ENCODE results near the gene TMEM233.
"Not testable (repeated sequence)": the region's sequence is repeated elsewhere in the genome, so short reads cannot be mapped to it uniquely, and the experiment has no call there.

The TMEM233 gene

GRCh38 chr12:119627019-119627643, 33.6 kb downstream of the TMEM233 start:
- Mint-ChIP-seq H3K4me1 (no peaks in the 10 kb centered on the region), H3K36me3 (no peaks in the 10 kb centered on the region), H3K9me3 (no peaks in the 10 kb centered on the region), H3K27ac (no peak overlapping the region), H3K4me3 (no peak overlapping the region)
- ATAC-seq (no peak), DNase-seq (ENCODE audit: low spot score in 2 of 2) (no peak)

- H3K36me3 Mint-ChIP-seq: no peaks in the 10 kb centered on the region
- H3K9me3 Mint-ChIP-seq: no peaks in the 10 kb centered on the region
- no peak overlapping the region for H3K27ac Mint-ChIP-seq
- DNase-seq (ENCODE audit: low spot score in 2 of 2) (no peak), ATAC-seq (no peak)
- H3K4me1 Mint-ChIP-seq: no peaks in the 10 kb centered on the region
- H3K4me3 Mint-ChIP-seq: no peak overlapping the region
These were observed 34.1 kb downstream of the TMEM233 start for GRCh38 chr12:119627686-119628085.

GRCh38 chr12:119630223-119630780, 36.7 kb downstream of the TMEM233 start:
- H3K9me3 Mint-ChIP-seq: no peaks in the 10 kb centered on the region
- H3K4me3 Mint-ChIP-seq: no peak overlapping the region
- no peak for ATAC-seq
- DNase-seq (ENCODE audit: low spot score in 2 of 2): no peak
- no peak overlapping the region for H3K27ac Mint-ChIP-seq
- H3K4me1 Mint-ChIP-seq: no peaks in the 10 kb centered on the region
- H3K36me3 Mint-ChIP-seq: no peaks in the 10 kb centered on the region

- no peak for ATAC-seq
- Mint-ChIP-seq H3K36me3 (no peaks in the 10 kb centered on the region), H3K4me3 (no peak overlapping the region), H3K9me3 (no peaks in the 10 kb centered on the region), H3K4me1 (no peaks in the 10 kb centered on the region), H3K27ac (no peak overlapping the region)
- DNase-seq (ENCODE audit: low spot score in 2 of 2): no peak
These were observed 37.5 kb downstream of the TMEM233 start for GRCh38 chr12:119630962-119631550.

GRCh38 chr12:119631930-119632678, 38.5 kb downstream of the TMEM233 start:
- Mint-ChIP-seq H3K27ac (no peak overlapping the region), H3K9me3 (no peaks in the 10 kb centered on the region), H3K36me3 (no peaks in the 10 kb centered on the region), H3K4me1 (no peaks in the 10 kb centered on the region), H3K4me3 (no peak overlapping the region)
- DNase-seq (ENCODE audit: low spot score in 2 of 2) (no peak), ATAC-seq (no peak)

- no peaks in the 10 kb centered on the region for H3K36me3 Mint-ChIP-seq
- H3K4me3 Mint-ChIP-seq: no peak overlapping the region
- ATAC-seq (no peak), DNase-seq (ENCODE audit: low spot score in 2 of 2) (no peak)
- H3K9me3 Mint-ChIP-seq: no peaks in the 10 kb centered on the region
- H3K4me1 Mint-ChIP-seq: no peaks in the 10 kb centered on the region
- no peak overlapping the region for H3K27ac Mint-ChIP-seq
These were observed 41.2 kb downstream of the TMEM233 start for GRCh38 chr12:119634743-119635142.

GRCh38 chr12:119642986-119643385, 49.4 kb downstream of the TMEM233 start:
- no peak overlapping the region for H3K4me3 Mint-ChIP-seq
- H3K27ac Mint-ChIP-seq: no peak overlapping the region
- no peak for DNase-seq (ENCODE audit: low spot score in 2 of 2)
- no peaks in the 10 kb centered on the region for H3K4me1 Mint-ChIP-seq
- H3K9me3 Mint-ChIP-seq: no peaks in the 10 kb centered on the region
- no peak for ATAC-seq
- H3K36me3 Mint-ChIP-seq: no peaks in the 10 kb centered on the region

GRCh38 chr12:119644930-119645329, 51.4 kb downstream of the TMEM233 start:
- ATAC-seq: no peak
- no peak overlapping the region for H3K4me3 Mint-ChIP-seq
- no peak for DNase-seq (ENCODE audit: low spot score in 2 of 2)
- H3K9me3 Mint-ChIP-seq: no peaks in the 10 kb centered on the region
- no peak overlapping the region for H3K27ac Mint-ChIP-seq
- no peaks in the 10 kb centered on the region for H3K4me1 Mint-ChIP-seq
- H3K36me3 Mint-ChIP-seq: no peaks in the 10 kb centered on the region

GRCh38 chr12:119645535-119646059, 52.0 kb downstream of the TMEM233 start:
- no peaks in the 10 kb centered on the region for H3K4me1 Mint-ChIP-seq
- ATAC-seq (no peak), DNase-seq (ENCODE audit: low spot score in 2 of 2) (no peak)
- no peak overlapping the region for H3K27ac Mint-ChIP-seq
- H3K9me3 Mint-ChIP-seq: no peaks in the 10 kb centered on the region
- no peaks in the 10 kb centered on the region for H3K36me3 Mint-ChIP-seq
- no peak overlapping the region for H3K4me3 Mint-ChIP-seq

GRCh38 chr12:119649202-119649808, 55.7 kb downstream of the TMEM233 start:
- Mint-ChIP-seq H3K9me3 (peaks cover 6% of the 10 kb centered on the region), H3K36me3 (no peaks in the 10 kb centered on the region), H3K4me1 (no peaks in the 10 kb centered on the region), H3K4me3 (no peak overlapping the region), H3K27ac (no peak overlapping the region)
- DNase-seq (ENCODE audit: low spot score in 2 of 2): no peak
- no peak for ATAC-seq

GRCh38 chr12:119652665-119653064, 59.1 kb downstream of the TMEM233 start:
- ATAC-seq (peak; percentile 48), DNase-seq (ENCODE audit: low spot score in 2 of 2) (no peak)
- no peaks in the 10 kb centered on the region for H3K4me1 Mint-ChIP-seq
- no peaks in the 10 kb centered on the region for H3K36me3 Mint-ChIP-seq
- peaks cover 6% of the 10 kb centered on the region for H3K9me3 Mint-ChIP-seq
- no peak overlapping the region for H3K4me3 Mint-ChIP-seq
- no peak overlapping the region for H3K27ac Mint-ChIP-seq

GRCh38 chr12:119657001-119657400, 63.4 kb downstream of the TMEM233 start:
- not testable (repeated sequence) for ATAC-seq; DNase-seq (ENCODE audit: low spot score in 2 of 2); H3K4me1 Mint-ChIP-seq; H3K36me3 Mint-ChIP-seq; H3K27ac Mint-ChIP-seq; H3K4me3 Mint-ChIP-seq; H3K9me3 Mint-ChIP-seq

- not testable (repeated sequence) for ATAC-seq; H3K4me1 Mint-ChIP-seq; H3K4me3 Mint-ChIP-seq; H3K36me3 Mint-ChIP-seq; H3K9me3 Mint-ChIP-seq; DNase-seq (ENCODE audit: low spot score in 2 of 2); H3K27ac Mint-ChIP-seq
These were observed 64.6 kb downstream of the TMEM233 start for GRCh38 chr12:119658166-119658565.

- H3K9me3 Mint-ChIP-seq: no peaks in the 10 kb centered on the region
- H3K27ac Mint-ChIP-seq: no peak overlapping the region
- DNase-seq (ENCODE audit: low spot score in 2 of 2): peak in 1 of 2 donors; percentile 17
- no peak overlapping the region for H3K4me3 Mint-ChIP-seq
- H3K36me3 Mint-ChIP-seq: no peaks in the 10 kb centered on the region
- ATAC-seq: no peak
- H3K4me1 Mint-ChIP-seq: peaks cover 9% of the 10 kb centered on the region
These were observed 65.8 kb downstream of the TMEM233 start for GRCh38 chr12:119659289-119659897.

- Mint-ChIP-seq H3K27ac (peak overlapping the region; percentile 27), H3K4me1 (peaks cover 9% of the 10 kb centered on the region), H3K36me3 (no peaks in the 10 kb centered on the region), H3K9me3 (no peaks in the 10 kb centered on the region), H3K4me3 (no peak overlapping the region)
- no peak for DNase-seq (ENCODE audit: low spot score in 2 of 2)
- peak; percentile 76 for ATAC-seq
These were observed 66.5 kb downstream of the TMEM233 start for GRCh38 chr12:119660076-119660475.
